ENCODE results near the gene ZNF500.
"Not testable (repeated sequence)": the region's sequence is repeated elsewhere in the genome, so short reads cannot be mapped to it uniquely, and the experiment has no call there.

Gene ZNF500

DNA sequence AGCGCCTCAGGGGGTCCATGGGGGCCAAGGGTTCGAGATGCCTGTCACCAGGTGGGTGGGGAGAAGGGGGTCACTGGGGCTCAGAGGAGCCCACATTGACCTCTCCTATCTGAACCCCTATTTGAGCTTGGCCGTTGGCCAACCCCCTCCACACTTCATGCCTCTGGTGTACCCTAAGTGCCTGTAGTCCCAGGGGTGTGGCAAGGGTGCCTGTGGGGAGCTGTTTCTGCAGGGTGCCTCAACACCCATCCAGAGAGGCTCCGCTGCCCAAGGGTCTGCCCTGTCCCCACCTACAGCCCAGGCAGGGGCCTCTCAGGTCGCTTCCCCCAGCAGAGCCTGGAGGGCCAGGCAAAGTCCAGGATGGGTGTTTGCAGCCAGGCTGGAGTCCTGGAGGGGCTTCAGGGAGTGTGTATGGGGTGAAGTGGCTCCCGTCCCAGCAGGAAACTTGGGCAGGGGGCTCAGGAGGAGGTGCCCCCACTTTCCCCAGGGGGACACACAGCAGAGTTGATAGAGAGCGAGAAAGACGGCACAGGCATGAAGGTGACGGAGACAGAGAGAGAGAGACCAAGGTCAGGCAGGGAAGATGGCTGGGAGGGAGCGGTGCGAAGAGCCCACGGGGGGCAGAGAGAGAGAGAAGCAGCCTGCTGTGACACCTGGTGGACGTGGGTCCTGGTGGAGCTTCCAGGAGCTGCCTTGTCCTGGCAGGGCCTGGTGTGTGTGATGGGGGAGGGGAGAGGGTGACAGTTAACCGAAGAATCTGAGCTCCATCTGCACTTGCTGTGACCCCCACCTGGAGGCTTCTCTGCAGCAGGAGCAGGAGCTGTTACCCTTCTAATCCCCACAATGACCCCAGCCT, 20.9 kb upstream of the ZNF500 start, which contains the start of gene SEPTIN12:
SEPTIN12 (minus strand) TSS at position 719 of the 856 bp plus-strand sequence; CDS start at position 19, 700 bp downstream.
- H3K36me3 ChIP-seq (ENCODE audit: control insufficient read depth, low read length), result no peaks in the 10 kb centered on the region
- no peaks in the 10 kb centered on the region for H3K4me1 ChIP-seq (ENCODE audit: control insufficient read depth, low read length)

DNA sequence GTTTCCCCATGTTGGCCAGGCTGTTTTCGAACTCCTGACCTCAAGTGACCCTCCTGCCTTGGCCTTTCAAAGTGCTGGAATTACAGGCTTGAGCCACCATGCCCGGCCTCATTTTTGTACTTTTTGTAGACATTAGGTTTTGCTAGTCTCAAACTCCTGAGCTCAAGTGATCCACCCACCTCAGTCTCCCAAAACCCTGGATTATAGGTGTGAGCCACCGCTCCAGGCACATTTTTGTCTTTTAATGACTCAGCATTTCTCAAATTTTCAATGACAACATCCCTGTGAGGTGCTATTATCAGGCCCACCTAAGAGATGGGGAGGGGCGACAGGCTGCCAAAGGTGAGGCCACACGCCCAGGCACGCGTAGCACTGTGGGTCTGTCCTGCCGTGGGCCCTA, 20.1 kb upstream of the ZNF500 start:
- Histone ChIP-seq H3K27ac (ENCODE audit: low read depth, low read length) (no peak overlapping the region), H3K79me2 (ENCODE audit: control insufficient read depth, low read length) (no peaks in the 10 kb centered on the region), H3F3A (ENCODE audit: control insufficient read depth, insufficient read depth) (no peaks in the 10 kb centered on the region), H4K20me1 (ENCODE audit: control insufficient read depth, insufficient read depth, low read depth, low read length) (no peaks in the 10 kb centered on the region), H3K36me3 (ENCODE audit: control insufficient read depth, low read length) (no peaks in the 10 kb centered on the region), H3K9me2 (replicated peaks; ENCODE audit: control insufficient read depth, low read length) (no peaks in the 10 kb centered on the region), H3K9me3 (ENCODE audit: control insufficient read depth, insufficient read depth, low read length) (no peaks in the 10 kb centered on the region), H3K4me2 (ENCODE audit: low read length) (no peak overlapping the region), H3K4me1 (ENCODE audit: control insufficient read depth, low read length) (no peaks in the 10 kb centered on the region), H3K4me3 (ENCODE audit: low read length) (no peak overlapping the region), H3K27me3 (ENCODE audit: control insufficient read depth, low read length) (no peaks in the 10 kb centered on the region)
- TF ChIP-seq, protein P1, sequence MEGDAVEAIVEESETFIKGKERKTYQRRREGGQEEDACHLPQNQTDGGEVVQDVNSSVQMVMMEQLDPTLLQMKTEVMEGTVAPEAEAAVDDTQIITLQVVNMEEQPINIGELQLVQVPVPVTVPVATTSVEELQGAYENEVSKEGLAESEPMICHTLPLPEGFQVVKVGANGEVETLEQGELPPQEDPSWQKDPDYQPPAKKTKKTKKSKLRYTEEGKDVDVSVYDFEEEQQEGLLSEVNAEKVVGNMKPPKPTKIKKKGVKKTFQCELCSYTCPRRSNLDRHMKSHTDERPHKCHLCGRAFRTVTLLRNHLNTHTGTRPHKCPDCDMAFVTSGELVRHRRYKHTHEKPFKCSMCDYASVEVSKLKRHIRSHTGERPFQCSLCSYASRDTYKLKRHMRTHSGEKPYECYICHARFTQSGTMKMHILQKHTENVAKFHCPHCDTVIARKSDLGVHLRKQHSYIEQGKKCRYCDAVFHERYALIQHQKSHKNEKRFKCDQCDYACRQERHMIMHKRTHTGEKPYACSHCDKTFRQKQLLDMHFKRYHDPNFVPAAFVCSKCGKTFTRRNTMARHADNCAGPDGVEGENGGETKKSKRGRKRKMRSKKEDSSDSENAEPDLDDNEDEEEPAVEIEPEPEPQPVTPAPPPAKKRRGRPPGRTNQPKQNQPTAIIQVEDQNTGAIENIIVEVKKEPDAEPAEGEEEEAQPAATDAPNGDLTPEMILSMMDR (IDR thresholded peaks at IDR 0.05; ENCODE audit: low read depth, low read length, poor library complexity, severe bottlenecking), result no peak
- no peak for TF ChIP-seq EZH2phosphoT487 (IDR thresholded peaks at IDR 0.05; ENCODE audit: borderline replicate concordance, low read length)

More for the DNA sequence above, 20.9 kb upstream of the ZNF500 start, which contains the start of gene SEPTIN12:
- Histone ChIP-seq H3K9me2 (replicated peaks; ENCODE audit: control insufficient read depth, low read length) (no peaks in the 10 kb centered on the region), H3K4me3 (ENCODE audit: low read length) (no peak within 1 kb of the TSS), H3K79me2 (ENCODE audit: control insufficient read depth, low read length) (no peaks in the 10 kb centered on the region), H3F3A (ENCODE audit: control insufficient read depth, insufficient read depth) (no peaks in the 10 kb centered on the region), H3K9me3 (ENCODE audit: control insufficient read depth, insufficient read depth, low read length) (no peaks in the 10 kb centered on the region), H3K27ac (ENCODE audit: low read depth, low read length) (no peak within 1 kb of the TSS), H3K4me2 (ENCODE audit: low read length) (no peak within 1 kb of the TSS), H4K20me1 (ENCODE audit: control insufficient read depth, insufficient read depth, low read depth, low read length) (no peaks in the 10 kb centered on the region), H3K27me3 (ENCODE audit: control insufficient read depth, low read length) (no peaks in the 10 kb centered on the region)
- TF ChIP-seq EZH2phosphoT487 (IDR thresholded peaks at IDR 0.05; ENCODE audit: borderline replicate concordance, low read length), result no peak
- TF ChIP-seq, protein P1 (IDR thresholded peaks at IDR 0.05; ENCODE audit: low read depth, low read length, poor library complexity, severe bottlenecking), result no peak

DNA sequence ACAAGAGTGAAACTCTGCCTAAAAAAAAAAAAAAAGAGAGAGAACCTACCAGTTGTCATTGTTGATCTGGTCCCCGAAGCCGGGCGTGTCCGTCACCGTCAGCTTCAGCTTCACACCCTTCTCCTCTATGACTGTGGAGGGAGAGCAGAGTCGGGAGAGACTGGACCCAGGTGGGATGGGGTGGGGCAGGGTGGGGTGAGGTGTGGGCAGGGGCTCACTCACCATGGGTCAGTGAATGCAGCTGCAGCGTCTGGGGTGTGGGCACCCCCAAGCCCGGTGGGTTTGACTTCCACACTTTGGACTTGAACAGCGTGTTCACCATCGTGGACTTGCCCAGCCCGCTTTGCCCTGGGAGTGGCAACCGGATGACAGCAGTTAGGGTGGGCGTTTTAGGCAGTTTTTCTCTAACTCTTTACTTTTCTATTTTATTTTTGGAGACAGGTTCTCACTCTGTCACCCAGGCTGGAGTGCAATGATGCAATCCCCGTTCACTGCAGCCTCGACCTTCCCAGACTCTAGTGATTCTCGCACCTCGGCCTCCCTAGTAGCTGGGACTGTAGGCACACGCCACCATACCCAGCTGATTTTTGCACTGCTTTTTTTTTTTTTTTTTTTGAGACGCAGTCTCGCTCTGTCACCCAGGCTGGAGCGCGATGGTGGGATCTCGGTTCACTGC, 18.9 kb upstream of the ZNF500 start:
- H3K4me2 ChIP-seq (ENCODE audit: low read length), result no peak overlapping the region
- no peaks in the 10 kb centered on the region for H3K79me2 ChIP-seq (ENCODE audit: control insufficient read depth, low read length)
- no peaks in the 10 kb centered on the region for H3K27me3 ChIP-seq (ENCODE audit: control insufficient read depth, low read length)
- no peaks in the 10 kb centered on the region for H3K9me2 ChIP-seq (replicated peaks; ENCODE audit: control insufficient read depth, low read length)
- H3F3A ChIP-seq (ENCODE audit: control insufficient read depth, insufficient read depth), result no peaks in the 10 kb centered on the region
- H3K36me3 ChIP-seq (ENCODE audit: control insufficient read depth, low read length), result no peaks in the 10 kb centered on the region
- H3K4me3 ChIP-seq (ENCODE audit: low read length), result no peak overlapping the region
- no peaks in the 10 kb centered on the region for H3K9me3 ChIP-seq (ENCODE audit: control insufficient read depth, insufficient read depth, low read length)
- H3K27ac ChIP-seq (ENCODE audit: low read depth, low read length), result no peak overlapping the region
- no peaks in the 10 kb centered on the region for H3K4me1 ChIP-seq (ENCODE audit: control insufficient read depth, low read length)
- no peaks in the 10 kb centered on the region for H4K20me1 ChIP-seq (ENCODE audit: control insufficient read depth, insufficient read depth, low read depth, low read length)
- TF ChIP-seq, protein P1 (IDR thresholded peaks at IDR 0.05; ENCODE audit: low read depth, low read length, poor library complexity, severe bottlenecking), result no peak
- TF ChIP-seq EZH2phosphoT487 (IDR thresholded peaks at IDR 0.05; ENCODE audit: borderline replicate concordance, low read length), result no peak

DNA sequence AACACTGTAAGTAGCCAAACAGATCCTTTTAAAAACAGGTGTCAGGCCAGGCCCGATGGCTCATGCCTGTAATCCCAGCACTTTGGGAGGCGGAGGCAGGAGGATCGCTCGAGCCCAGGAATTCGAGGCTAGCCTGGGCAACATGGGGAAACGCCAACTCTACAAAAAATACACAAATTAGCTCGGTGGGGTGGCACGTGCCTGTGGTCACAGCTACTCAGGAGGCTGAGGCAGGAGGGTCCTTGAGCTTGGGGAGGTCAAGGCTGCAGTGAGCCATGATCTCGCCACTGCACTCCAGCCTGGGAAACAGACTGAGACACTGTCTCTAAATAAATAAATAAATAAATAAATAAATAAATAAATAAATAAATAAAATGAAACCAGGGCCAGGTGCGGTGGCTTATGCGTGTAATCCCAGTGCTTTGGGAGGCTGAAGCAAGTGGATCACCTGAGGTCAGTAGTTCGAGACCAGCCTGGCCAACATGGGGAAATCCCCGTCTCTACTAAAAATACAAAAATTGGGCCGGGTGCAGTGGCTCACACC, 17.6 kb upstream of the ZNF500 start:
- H3K27ac ChIP-seq (ENCODE audit: low read depth, low read length); H3K4me1 ChIP-seq (ENCODE audit: control insufficient read depth, low read length); H3K4me2 ChIP-seq (ENCODE audit: low read length): not testable (repeated sequence)

More for the DNA sequence above, 17.6 kb upstream of the ZNF500 start:
- H3K9me2 ChIP-seq (replicated peaks; ENCODE audit: control insufficient read depth, low read length); H3F3A ChIP-seq (ENCODE audit: control insufficient read depth, insufficient read depth); H3K36me3 ChIP-seq (ENCODE audit: control insufficient read depth, low read length); H3K79me2 ChIP-seq (ENCODE audit: control insufficient read depth, low read length); H3K9me3 ChIP-seq (ENCODE audit: control insufficient read depth, insufficient read depth, low read length); H3K4me3 ChIP-seq (ENCODE audit: low read length); H3K27me3 ChIP-seq (ENCODE audit: control insufficient read depth, low read length); H4K20me1 ChIP-seq (ENCODE audit: control insufficient read depth, insufficient read depth, low read depth, low read length): not testable (repeated sequence)

Data from DOHH2 (cell line).